MM.1S (cell line): ENCODE data around the gene PIP4K2A.

Source experiments
- EZH2 ChIP-seq: fragments of 300-600 bp; sonication (generic); optimal IDR thresholded peaks from 2 replicates; pipeline ENCODE3; 2017; ENCODE audit warnings: low read depth, mild to moderate bottlenecking, antibody characterized with exemption, low read length, mixed read lengths
- EZH2phosphoT487 ChIP-seq: fragments of 300-600 bp; sonication (generic); IDR thresholded peaks from 2 replicates; pipeline ENCODE4 v1.6.1; 2018; ENCODE audit warnings: antibody characterized with exemption, low read length
- TF ChIP-seq, protein P1 (sequence below): fragments of 300-600 bp; sonication (generic); IDR thresholded peaks from 2 replicates; pipeline ENCODE4 v1.5.1; 2016; ENCODE audit warnings: antibody characterized with exemption, low read length, mixed read lengths

DNA sequence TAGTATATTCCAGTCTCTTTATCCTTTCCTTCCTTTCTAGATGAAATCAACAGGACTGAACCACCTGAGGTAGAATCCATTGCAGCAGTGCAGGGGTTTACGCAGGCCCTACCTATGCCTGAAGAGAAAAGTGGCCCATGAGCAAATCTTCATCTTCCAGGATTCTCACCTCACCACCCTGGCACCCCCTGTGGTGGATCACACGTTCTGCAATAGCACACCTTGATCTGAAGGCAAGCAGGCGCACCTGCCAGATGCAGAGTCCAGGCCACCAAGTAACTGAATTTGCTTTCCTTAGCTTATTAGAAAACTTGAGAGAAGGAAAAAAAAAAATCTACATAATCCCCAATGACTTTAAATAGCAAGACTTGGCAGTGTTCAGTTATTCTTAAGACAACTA is 121.4 kb downstream of the PIP4K2A start:
- TF ChIP-seq, protein P1, sequence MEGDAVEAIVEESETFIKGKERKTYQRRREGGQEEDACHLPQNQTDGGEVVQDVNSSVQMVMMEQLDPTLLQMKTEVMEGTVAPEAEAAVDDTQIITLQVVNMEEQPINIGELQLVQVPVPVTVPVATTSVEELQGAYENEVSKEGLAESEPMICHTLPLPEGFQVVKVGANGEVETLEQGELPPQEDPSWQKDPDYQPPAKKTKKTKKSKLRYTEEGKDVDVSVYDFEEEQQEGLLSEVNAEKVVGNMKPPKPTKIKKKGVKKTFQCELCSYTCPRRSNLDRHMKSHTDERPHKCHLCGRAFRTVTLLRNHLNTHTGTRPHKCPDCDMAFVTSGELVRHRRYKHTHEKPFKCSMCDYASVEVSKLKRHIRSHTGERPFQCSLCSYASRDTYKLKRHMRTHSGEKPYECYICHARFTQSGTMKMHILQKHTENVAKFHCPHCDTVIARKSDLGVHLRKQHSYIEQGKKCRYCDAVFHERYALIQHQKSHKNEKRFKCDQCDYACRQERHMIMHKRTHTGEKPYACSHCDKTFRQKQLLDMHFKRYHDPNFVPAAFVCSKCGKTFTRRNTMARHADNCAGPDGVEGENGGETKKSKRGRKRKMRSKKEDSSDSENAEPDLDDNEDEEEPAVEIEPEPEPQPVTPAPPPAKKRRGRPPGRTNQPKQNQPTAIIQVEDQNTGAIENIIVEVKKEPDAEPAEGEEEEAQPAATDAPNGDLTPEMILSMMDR = no peak
- TF ChIP-seq EZH2 (no peak), EZH2phosphoT487 (no peak)
